GM23338 (cell line): Measurements from ENCODE around the gene PKD1. TPM values are rescaled to one million over a fixed set of nuclear protein-coding genes. Genes with fewer than 3 reads are reported as not detected.

Experiments
- ATAC-seq: fragments of 200-7000 bp; cut with Tn5 transposase; 3 replicates; pipeline ENCODE4 v1.9.1; 2020
- DNase-seq: peaks from one replicate; pipeline ENCODE4 v3.0.0-alpha.2; 2015; ENCODE audit warnings: low spot score
- H2AFZ ChIP-seq: fragments of 200-600 bp; sonication (generic); 2 replicates; pipeline ENCODE4 v1.8.0; 2016; ENCODE audit warnings: antibody characterized with exemption, mild to moderate bottlenecking, moderate library complexity
- H3F3A ChIP-seq: fragments of 200-600 bp; sonication (generic); replicated peaks from 2 replicates; pipeline ENCODE4 v1.8.0; 2017; ENCODE audit warnings: antibody characterized with exemption, mixed run types, low read depth
- H3K27ac ChIP-seq: fragments of 200-600 bp; sonication (generic); 2 replicates; pipeline ENCODE4 v1.6.1; 2016; ENCODE audit warnings: low read depth
- H3K27me3 ChIP-seq: fragments of 200-600 bp; sonication (generic); 2 replicates; pipeline ENCODE4 v1.8.0; 2016; ENCODE audit warnings: mild to moderate bottlenecking, mixed run types, moderate library complexity; ENCODE audit not compliant: insufficient read depth
- H3K36me3 ChIP-seq: fragments of 200-600 bp; sonication (generic); 2 replicates; pipeline ENCODE4 v1.8.0; 2016; ENCODE audit warnings: mild to moderate bottlenecking; ENCODE audit not compliant: insufficient read depth
- H3K4me1 ChIP-seq: fragments of 200-600 bp; sonication (generic); 2 replicates; pipeline ENCODE4 v1.8.0; 2016; ENCODE audit warnings: mild to moderate bottlenecking, moderate library complexity; ENCODE audit not compliant: insufficient read depth
- H3K4me2 ChIP-seq: fragments of 200-600 bp; sonication (generic); 2 replicates; pipeline ENCODE4 v1.7.1; 2017; ENCODE audit warnings: mixed run types
- H3K4me3 ChIP-seq: fragments of 200-600 bp; sonication (generic); 2 replicates; pipeline ENCODE4 v1.6.1; 2016; ENCODE audit warnings: mixed run types
- H3K79me2 ChIP-seq: fragments of 200-600 bp; sonication (generic); replicated peaks from 2 replicates; pipeline ENCODE4 v1.8.0; 2017; ENCODE audit warnings: mild to moderate bottlenecking; ENCODE audit not compliant: insufficient read depth
- H3K9me2 ChIP-seq: fragments of 200-600 bp; sonication (generic); 2 replicates; pipeline ENCODE4 v1.8.0; 2017; ENCODE audit not compliant: insufficient read depth
- H4K20me1 ChIP-seq: fragments of 200-600 bp; sonication (generic); replicated peaks from 2 replicates; pipeline ENCODE4 v1.8.0; 2017; ENCODE audit warnings: mild to moderate bottlenecking; ENCODE audit not compliant: insufficient read depth
- H3K27ac Mint-ChIP-seq: 2 replicates; pipeline ENCODE4 v1.8.0; 2020; ENCODE audit warnings: inconsistent platforms, mild to moderate bottlenecking, moderate library complexity, mixed read lengths
- H3K27me3 Mint-ChIP-seq: 3 replicates; pipeline ENCODE4 v1.8.0; 2022; ENCODE audit warnings: low read depth, mild to moderate bottlenecking, moderate library complexity, mixed read lengths, inconsistent platforms; ENCODE audit not compliant: insufficient read depth, poor library complexity
- H3K36me3 Mint-ChIP-seq: 3 replicates; pipeline ENCODE4 v1.8.0; 2021; ENCODE audit warnings: low read depth, mild to moderate bottlenecking, inconsistent platforms, moderate library complexity, mixed read lengths
- H3K4me1 Mint-ChIP-seq: 3 replicates; pipeline ENCODE4 v1.8.0; 2020; ENCODE audit warnings: mild to moderate bottlenecking, inconsistent platforms, mixed read lengths
- H3K4me3 Mint-ChIP-seq: 3 replicates; pipeline ENCODE4 v1.8.0; 2021; ENCODE audit warnings: moderate library complexity, mild to moderate bottlenecking, inconsistent platforms, mixed read lengths
- H3K9me3 Mint-ChIP-seq: 3 replicates; pipeline ENCODE4 v1.8.0; 2020; ENCODE audit warnings: moderate library complexity, mild to moderate bottlenecking, inconsistent platforms, mixed read lengths
- CREB1 ChIP-seq: fragments of 250-450 bp; sonication (Bioruptor Pico); IDR thresholded peaks from 2 replicates; pipeline ENCODE4 v1.5.0; 2020; ENCODE audit warnings: low read depth, mild to moderate bottlenecking, moderate library complexity
- EZH2 ChIP-seq: fragments of 200-600 bp; sonication (generic); IDR thresholded peaks from one replicate; pipeline ENCODE4 v1.8.0; 2017; ENCODE audit warnings: antibody characterized with exemption, mild to moderate bottlenecking, low read depth; ENCODE audit not compliant: unreplicated experiment
- JUNB ChIP-seq: IDR thresholded peaks from one replicate; pipeline ENCODE4 v1.6.1; 2016; ENCODE audit warnings: antibody characterized with exemption; ENCODE audit not compliant: unreplicated experiment
- NANOG ChIP-seq: IDR thresholded peaks from 2 replicates; pipeline ENCODE4 v1.6.1; 2016; ENCODE audit warnings: antibody characterized with exemption, borderline replicate concordance
- POLR2AphosphoS5 ChIP-seq: IDR thresholded peaks from 2 replicates; pipeline ENCODE4 v1.6.1; 2016; ENCODE audit warnings: antibody characterized with exemption, low read depth
- STAT1 ChIP-seq: IDR thresholded peaks from one replicate; pipeline ENCODE4 v1.6.1; 2016; ENCODE audit warnings: antibody characterized with exemption; ENCODE audit not compliant: unreplicated experiment
- ZNF114 ChIP-seq: fragments of 250-450 bp; sonication (Bioruptor Pico); IDR thresholded peaks from 2 replicates; pipeline ENCODE4 v1.5.0; 2020; ENCODE audit warnings: mild to moderate bottlenecking, moderate library complexity
- ZNF331 ChIP-seq: fragments of 250-450 bp; sonication (Bioruptor Pico); IDR thresholded peaks from 2 replicates; pipeline ENCODE4 v1.5.0; 2020; ENCODE audit warnings: low read depth, mild to moderate bottlenecking, moderate library complexity
- polyA plus RNA-seq: library from polyadenylated mRNA; unstranded; fragments of >200 nt; fragmentation: Nextera tagmentation; extraction: Ambion mirVana; gene quantifications from 2 replicates; pipeline ENCODE4 v1.2.1, GENCODE V29; 2016
- total RNA-seq: library from RNA; depleted of rRNA; stranded (reverse); fragments of >200 nt; shearing (Covaris generic); gene quantifications from 2 replicates; pipeline ENCODE4 v1.2.3, GENCODE V29; 2014
- TF ChIP-seq, protein P1 (sequence below): fragments of 250-450 bp; sonication (Bioruptor Pico); IDR thresholded peaks from 2 replicates; pipeline ENCODE4 v1.5.0; 2020; ENCODE audit warnings: mild to moderate bottlenecking, moderate library complexity

The PKD1 gene
- total and polyA plus RNA-seq, 2 experiments from 2014 or later, result 21.1 to 107 TPM

DNA sequence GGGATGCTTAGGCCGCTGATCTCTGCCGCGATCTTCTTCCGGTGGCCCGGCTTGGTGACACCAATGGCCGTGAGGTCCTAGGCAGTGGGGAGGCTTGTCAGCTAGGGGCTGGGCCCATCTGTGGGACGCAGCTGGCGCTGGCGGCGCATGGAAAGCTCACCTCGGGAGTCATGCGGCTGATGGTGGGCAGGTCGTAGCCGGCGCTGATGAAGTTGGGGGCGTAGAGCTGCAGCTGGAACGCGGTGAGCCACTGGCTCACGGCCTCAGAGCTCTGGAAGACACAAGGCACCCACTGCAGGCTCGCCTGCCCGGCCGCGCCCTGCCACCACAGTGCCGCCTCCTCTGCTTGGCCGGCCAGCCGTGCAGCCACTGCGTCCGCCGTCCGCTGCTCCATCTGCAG is 48.0 kb upstream of the PKD1 start:
- ATAC-seq (no peak), DNase-seq (no peak)
- Histone ChIP-seq H3K27me3 (no peaks in the 10 kb centered on the region), H4K20me1 (no peaks in the 10 kb centered on the region), H3K4me2 (no peak overlapping the region), H2AFZ (no peak overlapping the region), H3K27ac (no peak overlapping the region), H3K9me2 (no peaks in the 10 kb centered on the region), H3K4me1 (no peaks in the 10 kb centered on the region), H3F3A (no peaks in the 10 kb centered on the region), H3K79me2 (no peaks in the 10 kb centered on the region), H3K4me3 (no peak overlapping the region), H3K36me3 (no peaks in the 10 kb centered on the region)
- H3K4me1 Mint-ChIP-seq, result peaks cover 6% of the 10 kb centered on the region
- peaks cover 15% of the 10 kb centered on the region for H3K27me3 Mint-ChIP-seq
- H3K4me3 Mint-ChIP-seq, result no peak overlapping the region; the same call in 2 of the 3 replicates
- TF ChIP-seq EZH2 (no peak), CREB1 (CRISPR knock-in tag) (no peak), JUNB (no peak), STAT1 (no peak), POLR2AphosphoS5 (no peak)
- no peak overlapping the region for H3K27ac Mint-ChIP-seq
- no peaks in the 10 kb centered on the region for H3K9me3 Mint-ChIP-seq
- no peaks in the 10 kb centered on the region; the same call in 2 of the 3 replicates for H3K36me3 Mint-ChIP-seq

DNA sequence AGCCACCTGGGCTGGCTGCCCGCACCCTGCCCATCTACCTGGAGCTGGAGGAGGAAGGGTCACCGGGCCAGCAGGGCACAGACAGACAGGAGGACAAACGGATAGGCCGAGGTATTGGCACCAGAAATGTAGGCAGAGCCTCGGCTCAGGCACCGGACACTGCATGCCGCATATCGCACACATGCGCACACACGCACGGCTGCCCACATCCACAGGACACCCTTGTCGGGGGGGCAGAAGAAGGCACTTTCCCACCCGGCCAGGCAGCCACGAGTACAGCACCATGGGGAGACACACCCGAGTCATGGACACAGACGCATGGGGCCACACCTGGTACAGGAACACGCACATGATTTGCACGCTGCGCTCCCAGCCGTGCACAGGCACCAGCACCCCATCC is 46.3 kb upstream of the PKD1 start:
- peaks cover 22% of the 10 kb centered on the region for H3K27me3 Mint-ChIP-seq
- H4K20me1 ChIP-seq, result no peaks in the 10 kb centered on the region; the same call in 1 of the 2 replicates
- no peak overlapping the region for H3K27ac ChIP-seq
- no peaks in the 10 kb centered on the region for H3K27me3 ChIP-seq
- no peaks in the 10 kb centered on the region for H3K36me3 ChIP-seq
- H3F3A ChIP-seq, result 0 out of 2 replicates have a peak, but pooled peaks cover 8% of the 10 kb centered on the region
- ATAC-seq (no peak), DNase-seq (no peak)
- no peak overlapping the region for H3K27ac Mint-ChIP-seq
- H2AFZ ChIP-seq, result no peak overlapping the region
- no peak overlapping the region for H3K4me3 ChIP-seq
- no peaks in the 10 kb centered on the region for H3K9me3 Mint-ChIP-seq
- peaks cover 5% of the 10 kb centered on the region for H3K36me3 Mint-ChIP-seq
- H3K9me2 ChIP-seq, result no peaks in the 10 kb centered on the region
- H3K79me2 ChIP-seq, result no peaks in the 10 kb centered on the region
- no peak overlapping the region; the same call in 2 of the 3 replicates for H3K4me3 Mint-ChIP-seq
- peaks cover 6% of the 10 kb centered on the region for H3K4me1 Mint-ChIP-seq
- no peak overlapping the region for H3K4me2 ChIP-seq
- TF ChIP-seq NANOG (no peak), ZNF331 (CRISPR knock-in tag) (no peak), JUNB (no peak), ZNF114 (CRISPR knock-in tag) (no peak)
- TF ChIP-seq, protein P1, sequence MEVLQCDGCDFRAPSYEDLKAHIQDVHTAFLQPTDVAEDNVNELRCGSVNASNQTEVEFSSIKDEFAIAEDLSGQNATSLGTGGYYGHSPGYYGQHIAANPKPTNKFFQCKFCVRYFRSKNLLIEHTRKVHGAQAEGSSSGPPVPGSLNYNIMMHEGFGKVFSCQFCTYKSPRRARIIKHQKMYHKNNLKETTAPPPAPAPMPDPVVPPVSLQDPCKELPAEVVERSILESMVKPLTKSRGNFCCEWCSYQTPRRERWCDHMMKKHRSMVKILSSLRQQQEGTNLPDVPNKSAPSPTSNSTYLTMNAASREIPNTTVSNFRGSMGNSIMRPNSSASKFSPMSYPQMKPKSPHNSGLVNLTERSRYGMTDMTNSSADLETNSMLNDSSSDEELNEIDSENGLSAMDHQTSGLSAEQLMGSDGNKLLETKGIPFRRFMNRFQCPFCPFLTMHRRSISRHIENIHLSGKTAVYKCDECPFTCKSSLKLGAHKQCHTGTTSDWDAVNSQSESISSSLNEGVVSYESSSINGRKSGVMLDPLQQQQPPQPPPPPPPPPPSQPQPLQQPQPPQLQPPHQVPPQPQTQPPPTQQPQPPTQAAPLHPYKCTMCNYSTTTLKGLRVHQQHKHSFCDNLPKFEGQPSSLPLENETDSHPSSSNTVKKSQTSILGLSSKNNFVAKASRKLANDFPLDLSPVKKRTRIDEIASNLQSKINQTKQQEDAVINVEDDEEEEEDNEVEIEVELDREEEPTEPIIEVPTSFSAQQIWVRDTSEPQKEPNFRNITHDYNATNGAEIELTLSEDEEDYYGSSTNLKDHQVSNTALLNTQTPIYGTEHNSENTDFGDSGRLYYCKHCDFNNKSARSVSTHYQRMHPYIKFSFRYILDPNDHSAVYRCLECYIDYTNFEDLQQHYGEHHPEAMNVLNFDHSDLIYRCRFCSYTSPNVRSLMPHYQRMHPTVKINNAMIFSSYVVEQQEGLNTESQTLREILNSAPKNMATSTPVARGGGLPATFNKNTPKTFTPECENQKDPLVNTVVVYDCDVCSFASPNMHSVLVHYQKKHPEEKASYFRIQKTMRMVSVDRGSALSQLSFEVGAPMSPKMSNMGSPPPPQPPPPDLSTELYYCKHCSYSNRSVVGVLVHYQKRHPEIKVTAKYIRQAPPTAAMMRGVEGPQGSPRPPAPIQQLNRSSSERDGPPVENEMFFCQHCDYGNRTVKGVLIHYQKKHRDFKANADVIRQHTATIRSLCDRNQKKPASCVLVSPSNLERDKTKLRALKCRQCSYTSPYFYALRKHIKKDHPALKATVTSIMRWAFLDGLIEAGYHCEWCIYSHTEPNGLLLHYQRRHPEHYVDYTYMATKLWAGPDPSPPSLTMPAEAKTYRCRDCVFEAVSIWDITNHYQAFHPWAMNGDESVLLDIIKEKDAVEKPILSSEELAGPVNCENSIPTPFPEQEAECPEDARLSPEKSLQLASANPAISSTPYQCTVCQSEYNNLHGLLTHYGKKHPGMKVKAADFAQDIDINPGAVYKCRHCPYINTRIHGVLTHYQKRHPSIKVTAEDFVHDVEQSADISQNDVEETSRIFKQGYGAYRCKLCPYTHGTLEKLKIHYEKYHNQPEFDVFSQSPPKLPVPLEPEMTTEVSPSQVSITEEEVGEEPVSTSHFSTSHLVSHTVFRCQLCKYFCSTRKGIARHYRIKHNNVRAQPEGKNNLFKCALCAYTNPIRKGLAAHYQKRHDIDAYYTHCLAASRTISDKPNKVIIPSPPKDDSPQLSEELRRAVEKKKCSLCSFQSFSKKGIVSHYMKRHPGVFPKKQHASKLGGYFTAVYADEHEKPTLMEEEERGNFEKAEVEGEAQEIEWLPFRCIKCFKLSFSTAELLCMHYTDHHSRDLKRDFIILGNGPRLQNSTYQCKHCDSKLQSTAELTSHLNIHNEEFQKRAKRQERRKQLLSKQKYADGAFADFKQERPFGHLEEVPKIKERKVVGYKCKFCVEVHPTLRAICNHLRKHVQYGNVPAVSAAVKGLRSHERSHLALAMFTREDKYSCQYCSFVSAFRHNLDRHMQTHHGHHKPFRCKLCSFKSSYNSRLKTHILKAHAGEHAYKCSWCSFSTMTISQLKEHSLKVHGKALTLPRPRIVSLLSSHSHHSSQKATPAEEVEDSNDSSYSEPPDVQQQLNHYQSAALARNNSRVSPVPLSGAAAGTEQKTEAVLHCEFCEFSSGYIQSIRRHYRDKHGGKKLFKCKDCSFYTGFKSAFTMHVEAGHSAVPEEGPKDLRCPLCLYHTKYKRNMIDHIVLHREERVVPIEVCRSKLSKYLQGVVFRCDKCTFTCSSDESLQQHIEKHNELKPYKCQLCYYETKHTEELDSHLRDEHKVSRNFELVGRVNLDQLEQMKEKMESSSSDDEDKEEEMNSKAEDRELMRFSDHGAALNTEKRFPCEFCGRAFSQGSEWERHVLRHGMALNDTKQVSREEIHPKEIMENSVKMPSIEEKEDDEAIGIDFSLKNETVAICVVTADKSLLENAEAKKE (CRISPR knock-in tag), result no peak
- H3K4me1 ChIP-seq, result no peaks in the 10 kb centered on the region
